HepG2 (cell line): ENCODE measurements around the gene TULP4. TPM values are rescaled to one million over a fixed set of nuclear protein-coding genes. Genes with fewer than 3 reads are reported as not detected.
A peak's percentile ranks its signal among the peaks of the same experiment; 100 is the strongest.

Experiments
- CERS6 ChIP-seq: sonication (generic); formaldehyde crosslinking; IDR thresholded peaks from 2 replicates; pipeline ENCODE4 v1.5.0; 2020; ENCODE audit warnings: missing genetic modification reagents
- DR1 ChIP-seq: sonication (generic); formaldehyde crosslinking; IDR thresholded peaks from 2 replicates; pipeline ENCODE4 v1.8.0; 2021; ENCODE audit warnings: mild to moderate bottlenecking, missing genetic modification reagents, inconsistent platforms
- FOXC1 ChIP-seq: sonication (generic); formaldehyde crosslinking; IDR thresholded peaks from 2 replicates; pipeline ENCODE4 v1.8.0; 2022; ENCODE audit warnings: mild to moderate bottlenecking, missing genetic modification reagents, borderline replicate concordance
- GFI1 ChIP-seq: sonication (generic); formaldehyde crosslinking; IDR thresholded peaks from 2 replicates; pipeline ENCODE4 v1.5.0; 2020; ENCODE audit warnings: missing genetic modification reagents, mild to moderate bottlenecking, borderline replicate concordance
- HOXD1 ChIP-seq: sonication (generic); formaldehyde crosslinking; IDR thresholded peaks from 2 replicates; pipeline ENCODE4 v1.5.0; 2020; ENCODE audit warnings: missing genetic modification reagents
- KDM1A ChIP-seq: IDR thresholded peaks from 2 replicates; pipeline ENCODE4 v1.6.1; 2016; ENCODE audit warnings: missing compliant biosample characterization
- REXO4 ChIP-seq: sonication (generic); formaldehyde crosslinking; IDR thresholded peaks from 2 replicates; pipeline ENCODE4 v1.8.0; 2022; ENCODE audit warnings: missing genetic modification reagents, mild to moderate bottlenecking, borderline replicate concordance
- RFX5 ChIP-seq: IDR thresholded peaks from 2 replicates; pipeline ENCODE4 v1.6.1; 2011; ENCODE audit warnings: low read depth, low read length, improper control_type of control experiment
- SIN3A ChIP-seq: IDR thresholded peaks from 2 replicates; pipeline ENCODE4 v1.6.1; 2011; ENCODE audit warnings: low read depth, mild to moderate bottlenecking, control low read depth, low read length, borderline replicate concordance
- SUZ12 ChIP-seq: fragments of 150-350 bp; IDR thresholded peaks from 2 replicates; pipeline ENCODE4 v1.6.1; 2014; ENCODE audit warnings: low read depth, low read length
- XRCC5 ChIP-seq: fragments of 200-400 bp; formaldehyde crosslinking; optimal IDR thresholded peaks from 2 replicates; pipeline ENCODE3; 2017; ENCODE audit warnings: mild to moderate bottlenecking, low read length
- ZBTB7A ChIP-seq: sonication (generic); formaldehyde crosslinking; IDR thresholded peaks from 2 replicates; pipeline ENCODE4 v1.8.0; 2022; ENCODE audit warnings: mild to moderate bottlenecking, missing genetic modification reagents
- ZNF101 ChIP-seq: sonication (generic); formaldehyde crosslinking; IDR thresholded peaks from 2 replicates; pipeline ENCODE4 v1.4.0; 2020; ENCODE audit warnings: mild to moderate bottlenecking, low read depth, missing genetic modification reagents, borderline replicate concordance
- ZNF235 ChIP-seq: sonication (generic); formaldehyde crosslinking; IDR thresholded peaks from 2 replicates; pipeline ENCODE4 v1.8.1; 2023; ENCODE audit warnings: mild to moderate bottlenecking, missing genetic modification reagents, borderline replicate concordance
- ZNF34 ChIP-seq: sonication (generic); formaldehyde crosslinking; IDR thresholded peaks from 2 replicates; pipeline ENCODE4 v1.4.0; 2020; ENCODE audit warnings: mild to moderate bottlenecking, missing genetic modification reagents, borderline replicate concordance
- ZNF441 ChIP-seq: sonication (generic); formaldehyde crosslinking; IDR thresholded peaks from 2 replicates; pipeline ENCODE4 v1.7.0; 2021; ENCODE audit warnings: missing genetic modification reagents, borderline replicate concordance
- ZNF577 ChIP-seq: sonication (generic); formaldehyde crosslinking; IDR thresholded peaks from 2 replicates; pipeline ENCODE4 v1.4.0; 2020; ENCODE audit warnings: mild to moderate bottlenecking, low read depth, missing genetic modification reagents, borderline replicate concordance
- ZNF775 ChIP-seq: sonication (generic); formaldehyde crosslinking; IDR thresholded peaks from 2 replicates; pipeline ENCODE4 v1.4.0; 2020; ENCODE audit warnings: missing genetic modification reagents, mild to moderate bottlenecking, moderate library complexity, borderline replicate concordance
- polyA plus RNA-seq, 8 experiments: library from polyadenylated mRNA; depleted of rRNA in 3 of 8; stranded (reverse) in 7 of 8; unstranded in 1 of 8; fragments of >200 nt; fragmentation: Illumina TruSeq in 4 of 8; extraction: Trizol in 4 of 8; gene quantifications; 2 replicates each; pipeline versions ENCODE4 v1.2.1 to v1.2.3, GENCODE V29; 2011 to 2016; ENCODE audit warnings: low read depth in 4 of 8, missing spikeins in 1 of 8, mixed read lengths in 1 of 8; ENCODE audit not compliant: insufficient read depth in 1 of 8
- total RNA-seq, 5 experiments: library from RNA; depleted of rRNA; stranded (reverse); fragments of >200 nt; fragmentation: Illumina TruSeq; extraction: Trizol; gene quantifications; 2 replicates each; pipeline ENCODE4 v1.2.3, GENCODE V29; 2016; ENCODE audit warnings: low read depth in 1 of 5
- TF ChIP-seq, protein P1 (sequence below): sonication (generic); formaldehyde crosslinking; IDR thresholded peaks from 2 replicates; pipeline ENCODE4 v1.5.0; 2020; ENCODE audit warnings: missing genetic modification reagents
- TF ChIP-seq, protein P2 (sequence below): fragments of 450-650 bp; IDR thresholded peaks from 2 replicates; pipeline ENCODE4 v1.6.1; 2017
- TF ChIP-seq, protein P3 (sequence below): sonication (generic); formaldehyde crosslinking; IDR thresholded peaks from 2 replicates; pipeline ENCODE4 v1.5.0; 2020; ENCODE audit warnings: missing genetic modification reagents

Gene TULP4
- total and polyA plus RNA-seq, 2 of the 13 experiments (the other 11 are each of a cell fraction or from before 2014, with no cell fraction given) = 21.1 to 122 TPM

- TF ChIP-seq RFX5 = no peak
- peak; percentile 74 for TF ChIP-seq ZBTB7A (CRISPR knock-in tag)
- TF ChIP-seq SIN3A = peak; percentile 100
- TF ChIP-seq HOXD1 (CRISPR knock-in tag) = peak; percentile 95
- no peak; the same call in 1 of the 2 replicates for TF ChIP-seq ZNF101 (CRISPR knock-in tag)
- TF ChIP-seq, protein P1, sequence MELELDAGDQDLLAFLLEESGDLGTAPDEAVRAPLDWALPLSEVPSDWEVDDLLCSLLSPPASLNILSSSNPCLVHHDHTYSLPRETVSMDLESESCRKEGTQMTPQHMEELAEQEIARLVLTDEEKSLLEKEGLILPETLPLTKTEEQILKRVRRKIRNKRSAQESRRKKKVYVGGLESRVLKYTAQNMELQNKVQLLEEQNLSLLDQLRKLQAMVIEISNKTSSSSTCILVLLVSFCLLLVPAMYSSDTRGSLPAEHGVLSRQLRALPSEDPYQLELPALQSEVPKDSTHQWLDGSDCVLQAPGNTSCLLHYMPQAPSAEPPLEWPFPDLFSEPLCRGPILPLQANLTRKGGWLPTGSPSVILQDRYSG (CRISPR knock-in tag) = peak; percentile 95
- TF ChIP-seq, protein P2, sequence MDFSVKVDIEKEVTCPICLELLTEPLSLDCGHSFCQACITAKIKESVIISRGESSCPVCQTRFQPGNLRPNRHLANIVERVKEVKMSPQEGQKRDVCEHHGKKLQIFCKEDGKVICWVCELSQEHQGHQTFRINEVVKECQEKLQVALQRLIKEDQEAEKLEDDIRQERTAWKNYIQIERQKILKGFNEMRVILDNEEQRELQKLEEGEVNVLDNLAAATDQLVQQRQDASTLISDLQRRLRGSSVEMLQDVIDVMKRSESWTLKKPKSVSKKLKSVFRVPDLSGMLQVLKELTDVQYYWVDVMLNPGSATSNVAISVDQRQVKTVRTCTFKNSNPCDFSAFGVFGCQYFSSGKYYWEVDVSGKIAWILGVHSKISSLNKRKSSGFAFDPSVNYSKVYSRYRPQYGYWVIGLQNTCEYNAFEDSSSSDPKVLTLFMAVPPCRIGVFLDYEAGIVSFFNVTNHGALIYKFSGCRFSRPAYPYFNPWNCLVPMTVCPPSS = no peak
- peak; percentile 58; the same call in 1 of the 2 replicates for TF ChIP-seq CERS6 (CRISPR knock-in tag)
- TF ChIP-seq XRCC5 = peak; percentile 89
- peak; percentile 89 for TF ChIP-seq ZNF235 (CRISPR knock-in tag)
- TF ChIP-seq FOXC1 = peak; percentile 98
- TF ChIP-seq ZNF441 (CRISPR knock-in tag) = peak; percentile 98
- TF ChIP-seq GFI1 (CRISPR knock-in tag) = peak; percentile 100
- TF ChIP-seq REXO4 (CRISPR knock-in tag) = peak; percentile 47; the same call in 1 of the 2 replicates
- TF ChIP-seq, protein P3, sequence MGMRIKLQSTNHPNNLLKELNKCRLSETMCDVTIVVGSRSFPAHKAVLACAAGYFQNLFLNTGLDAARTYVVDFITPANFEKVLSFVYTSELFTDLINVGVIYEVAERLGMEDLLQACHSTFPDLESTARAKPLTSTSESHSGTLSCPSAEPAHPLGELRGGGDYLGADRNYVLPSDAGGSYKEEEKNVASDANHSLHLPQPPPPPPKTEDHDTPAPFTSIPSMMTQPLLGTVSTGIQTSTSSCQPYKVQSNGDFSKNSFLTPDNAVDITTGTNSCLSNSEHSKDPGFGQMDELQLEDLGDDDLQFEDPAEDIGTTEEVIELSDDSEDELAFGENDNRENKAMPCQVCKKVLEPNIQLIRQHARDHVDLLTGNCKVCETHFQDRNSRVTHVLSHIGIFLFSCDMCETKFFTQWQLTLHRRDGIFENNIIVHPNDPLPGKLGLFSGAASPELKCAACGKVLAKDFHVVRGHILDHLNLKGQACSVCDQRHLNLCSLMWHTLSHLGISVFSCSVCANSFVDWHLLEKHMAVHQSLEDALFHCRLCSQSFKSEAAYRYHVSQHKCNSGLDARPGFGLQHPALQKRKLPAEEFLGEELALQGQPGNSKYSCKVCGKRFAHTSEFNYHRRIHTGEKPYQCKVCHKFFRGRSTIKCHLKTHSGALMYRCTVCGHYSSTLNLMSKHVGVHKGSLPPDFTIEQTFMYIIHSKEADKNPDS = peak; percentile 19; the same call in 1 of the 2 replicates
- no peak for TF ChIP-seq SUZ12
- peak; percentile 32; the same call in 1 of the 2 replicates for TF ChIP-seq ZNF775 (CRISPR knock-in tag)
- peak; percentile 73 for TF ChIP-seq KDM1A (CRISPR knock-in tag)
- no peak for TF ChIP-seq ZNF34 (CRISPR knock-in tag)
- TF ChIP-seq ZNF577 (CRISPR knock-in tag) = 0 out of 2 replicates have a peak, but pooled peaks have one; percentile 6
- TF ChIP-seq DR1 (CRISPR knock-in tag) = no peak
Observed at GRCh38 chr6:158536084-158536890, 224.0 kb downstream of the TULP4 start (continued).
